ENCODE data around the gene ARPP21. TPM values are rescaled to one million over a fixed set of nuclear protein-coding genes. Genes with fewer than 3 reads are reported as not detected.
"Not testable (repeated sequence)": the region's sequence is repeated elsewhere in the genome, so short reads cannot be mapped to it uniquely, and the experiment has no call there.

The ARPP21 gene
- not detected in 2 replicates for total RNA-seq (2014; rRNA removed; shearing (Covaris generic))

- H3K36me3 ChIP-seq = no peaks in the 10 kb centered on the region
- H3K27me3 ChIP-seq (replicated peaks) = peaks cover 12% of the 10 kb centered on the region
- H3K27ac ChIP-seq = no peak within 1 kb of the TSS
- no peaks in the 10 kb centered on the region for H3K9me3 ChIP-seq (replicated peaks)
- no peak within 1 kb of the TSS for H3K4me3 ChIP-seq
- no peak for DNase-seq (ENCODE audit: low read depth in 1 of 2, low spot score in 2 of 2)
- no peaks in the 10 kb centered on the region for H3K4me1 ChIP-seq (replicated peaks)
Measured at GRCh38 chr3:35639254-35640186, at the start of gene ARPP21. ARPP21 (plus strand) TSS chr3:35639525; CDS start chr3:35681752, 42,227 bp downstream.

GRCh38 chr3:35592589-35593295, 46.6 kb upstream of the ARPP21 start:
- H3K4me3 ChIP-seq = no peak overlapping the region
- H3K27me3 ChIP-seq (replicated peaks) = no peaks in the 10 kb centered on the region
- H3K4me1 ChIP-seq (replicated peaks) = no peaks in the 10 kb centered on the region
- no peaks in the 10 kb centered on the region for H3K9me3 ChIP-seq (replicated peaks)
- no peaks in the 10 kb centered on the region for H3K36me3 ChIP-seq
- no peak overlapping the region for H3K27ac ChIP-seq
- DNase-seq (ENCODE audit: low read depth in 1 of 2, low spot score in 2 of 2) = no peak

- Histone ChIP-seq H3K9me3 (replicated peaks) (no peaks in the 10 kb centered on the region), H3K27me3 (replicated peaks) (no peaks in the 10 kb centered on the region), H3K4me1 (replicated peaks) (no peaks in the 10 kb centered on the region), H3K36me3 (no peaks in the 10 kb centered on the region), H3K27ac (no peak overlapping the region), H3K4me3 (no peak overlapping the region)
- no peak for DNase-seq (ENCODE audit: low read depth in 1 of 2, low spot score in 2 of 2)
Measured at GRCh38 chr3:35594739-35595138, 44.6 kb upstream of the ARPP21 start.

- H3K4me3 ChIP-seq = no peak overlapping the region
Measured at GRCh38 chr3:35596335-35596995, 42.9 kb upstream of the ARPP21 start.

GRCh38 chr3:35597490-35597889, 41.8 kb upstream of the ARPP21 start:
- H3K27me3 ChIP-seq (replicated peaks) = no peaks in the 10 kb centered on the region
- no peaks in the 10 kb centered on the region for H3K36me3 ChIP-seq
- no peak for DNase-seq (ENCODE audit: low read depth in 1 of 2, low spot score in 2 of 2)
- no peaks in the 10 kb centered on the region for H3K4me1 ChIP-seq (replicated peaks)
- H3K9me3 ChIP-seq (replicated peaks) = no peaks in the 10 kb centered on the region
- no peak overlapping the region for H3K27ac ChIP-seq
- no peak overlapping the region for H3K4me3 ChIP-seq

More at GRCh38 chr3:35596335-35596995, 42.9 kb upstream of the ARPP21 start:
- Histone ChIP-seq H3K27ac (no peak overlapping the region), H3K4me1 (replicated peaks) (no peaks in the 10 kb centered on the region), H3K27me3 (replicated peaks) (no peaks in the 10 kb centered on the region), H3K36me3 (no peaks in the 10 kb centered on the region), H3K9me3 (replicated peaks) (no peaks in the 10 kb centered on the region)
- no peak for DNase-seq (ENCODE audit: low read depth in 1 of 2, low spot score in 2 of 2)

GRCh38 chr3:35598804-35599203, 40.5 kb upstream of the ARPP21 start:
- no peak overlapping the region for H3K27ac ChIP-seq
- DNase-seq (ENCODE audit: low read depth in 1 of 2, low spot score in 2 of 2) = no peak
- H3K36me3 ChIP-seq = no peaks in the 10 kb centered on the region
- H3K27me3 ChIP-seq (replicated peaks) = no peaks in the 10 kb centered on the region
- H3K9me3 ChIP-seq (replicated peaks) = no peaks in the 10 kb centered on the region
- no peaks in the 10 kb centered on the region for H3K4me1 ChIP-seq (replicated peaks)
- H3K4me3 ChIP-seq = no peak overlapping the region

GRCh38 chr3:35601959-35602358, 37.4 kb upstream of the ARPP21 start:
- H3K4me1 ChIP-seq (replicated peaks) = no peaks in the 10 kb centered on the region
- H3K36me3 ChIP-seq = no peaks in the 10 kb centered on the region
- no peak overlapping the region for H3K27ac ChIP-seq
- no peak for DNase-seq (ENCODE audit: low read depth in 1 of 2, low spot score in 2 of 2)
- H3K27me3 ChIP-seq (replicated peaks) = no peaks in the 10 kb centered on the region
- H3K9me3 ChIP-seq (replicated peaks) = no peaks in the 10 kb centered on the region
- H3K4me3 ChIP-seq = no peak overlapping the region

- no peak for DNase-seq (ENCODE audit: low read depth in 1 of 2, low spot score in 2 of 2)
- Histone ChIP-seq H3K27ac (no peak overlapping the region), H3K4me3 (no peak overlapping the region), H3K4me1 (replicated peaks) (no peaks in the 10 kb centered on the region), H3K36me3 (no peaks in the 10 kb centered on the region), H3K27me3 (replicated peaks) (no peaks in the 10 kb centered on the region), H3K9me3 (replicated peaks) (no peaks in the 10 kb centered on the region)
Measured at GRCh38 chr3:35602395-35602936, 36.9 kb upstream of the ARPP21 start.

- Histone ChIP-seq H3K4me1 (replicated peaks) (no peaks in the 10 kb centered on the region), H3K9me3 (replicated peaks) (no peaks in the 10 kb centered on the region), H3K4me3 (no peak overlapping the region), H3K27me3 (replicated peaks) (no peaks in the 10 kb centered on the region), H3K27ac (no peak overlapping the region), H3K36me3 (no peaks in the 10 kb centered on the region)
- no peak for DNase-seq (ENCODE audit: low read depth in 1 of 2, low spot score in 2 of 2)
Measured at GRCh38 chr3:35616346-35616745, 23.0 kb upstream of the ARPP21 start.

GRCh38 chr3:35617370-35617769, 22.0 kb upstream of the ARPP21 start:
- Histone ChIP-seq H3K27me3 (replicated peaks) (no peaks in the 10 kb centered on the region), H3K4me1 (replicated peaks) (no peaks in the 10 kb centered on the region), H3K4me3 (no peak overlapping the region), H3K27ac (no peak overlapping the region), H3K36me3 (no peaks in the 10 kb centered on the region), H3K9me3 (replicated peaks) (no peaks in the 10 kb centered on the region)
- no peak for DNase-seq (ENCODE audit: low read depth in 1 of 2, low spot score in 2 of 2)

GRCh38 chr3:35620238-35620637, 19.1 kb upstream of the ARPP21 start:
- H3K4me1 ChIP-seq (replicated peaks); H3K9me3 ChIP-seq (replicated peaks); H3K36me3 ChIP-seq; H3K27me3 ChIP-seq (replicated peaks); H3K27ac ChIP-seq; DNase-seq (ENCODE audit: low read depth in 1 of 2, low spot score in 2 of 2); H3K4me3 ChIP-seq: not testable (repeated sequence)

- no peaks in the 10 kb centered on the region for H3K4me1 ChIP-seq (replicated peaks)
- no peak for DNase-seq (ENCODE audit: low read depth in 1 of 2, low spot score in 2 of 2)
- no peaks in the 10 kb centered on the region for H3K9me3 ChIP-seq (replicated peaks)
- H3K36me3 ChIP-seq = no peaks in the 10 kb centered on the region
- H3K27me3 ChIP-seq (replicated peaks) = no peaks in the 10 kb centered on the region
- H3K27ac ChIP-seq = no peak overlapping the region
- H3K4me3 ChIP-seq = no peak overlapping the region
Measured at GRCh38 chr3:35624698-35625097, 14.6 kb upstream of the ARPP21 start.

GRCh38 chr3:35633332-35634124, 5.8 kb upstream of the ARPP21 start:
- H3K4me1 ChIP-seq (replicated peaks) = no peaks in the 10 kb centered on the region
- no peaks in the 10 kb centered on the region for H3K36me3 ChIP-seq
- H3K27me3 ChIP-seq (replicated peaks) = no peaks in the 10 kb centered on the region
- H3K27ac ChIP-seq = no peak overlapping the region
- DNase-seq (ENCODE audit: low read depth in 1 of 2, low spot score in 2 of 2) = no peak
- H3K9me3 ChIP-seq (replicated peaks) = no peaks in the 10 kb centered on the region
- H3K4me3 ChIP-seq = no peak overlapping the region

All from SJSA1 (cell line).